Epithelial cell of proximal tubule (primary cell): ENCODE data around the gene TTC28. TPM values are rescaled to one million over a fixed set of nuclear protein-coding genes. Genes with fewer than 3 reads are reported as not detected.

Experiments
- DNase-seq: peaks from one replicate; pipeline ENCODE4 v3.0.0-alpha.2; 2011; ENCODE audit warnings: low read depth
- H3K4me3 ChIP-seq: 2 replicates; pipeline ENCODE4 v1.5.1; 2011; ENCODE audit warnings: low read depth, mild to moderate bottlenecking, low read length
- CTCF ChIP-seq: conservative IDR thresholded peaks from 2 replicates; pipeline ENCODE4 v1.5.1; 2012; ENCODE audit warnings: low read depth, mild to moderate bottlenecking, low read length
- total RNA-seq: library from RNA; depleted of rRNA; stranded (reverse); fragments of >200 nt; gene quantifications from 2 replicates; pipeline ENCODE4 v1.2.3, GENCODE V29; 2015

TTC28 gene
- total RNA-seq, 1 donor from 2014 or later = 3.7 TPM

GRCh38 chr22:28249402-28249801 lies 430.2 kb downstream of the TTC28 start:
- DNase-seq = no peak
- H3K4me3 ChIP-seq = no peak overlapping the region
- no peak for TF ChIP-seq CTCF

- no peak for DNase-seq
- no peak for TF ChIP-seq CTCF
- no peak overlapping the region for H3K4me3 ChIP-seq
These were observed 431.8 kb downstream of the TTC28 start for GRCh38 chr22:28247667-28248363.

GRCh38 chr22:28247136-28247535 lies 432.5 kb downstream of the TTC28 start:
- no peak for TF ChIP-seq CTCF
- DNase-seq = no peak
- no peak overlapping the region for H3K4me3 ChIP-seq

GRCh38 chr22:28246397-28246796 lies 433.2 kb downstream of the TTC28 start:
- H3K4me3 ChIP-seq = no peak overlapping the region
- DNase-seq = no peak
- TF ChIP-seq CTCF = no peak

- H3K4me3 ChIP-seq = no peak overlapping the region
- no peak for TF ChIP-seq CTCF
- DNase-seq = no peak
These were observed 433.9 kb downstream of the TTC28 start for GRCh38 chr22:28245579-28246224.

- DNase-seq = no peak
- H3K4me3 ChIP-seq = no peak overlapping the region
- no peak for TF ChIP-seq CTCF
These were observed 434.9 kb downstream of the TTC28 start for GRCh38 chr22:28244757-28245156.

- no peak for DNase-seq
- H3K4me3 ChIP-seq = no peak overlapping the region
- no peak for TF ChIP-seq CTCF
These were observed 436.1 kb downstream of the TTC28 start for GRCh38 chr22:28243539-28243938.
